Measurements from ENCODE around the gene ALG9.

DNA sequence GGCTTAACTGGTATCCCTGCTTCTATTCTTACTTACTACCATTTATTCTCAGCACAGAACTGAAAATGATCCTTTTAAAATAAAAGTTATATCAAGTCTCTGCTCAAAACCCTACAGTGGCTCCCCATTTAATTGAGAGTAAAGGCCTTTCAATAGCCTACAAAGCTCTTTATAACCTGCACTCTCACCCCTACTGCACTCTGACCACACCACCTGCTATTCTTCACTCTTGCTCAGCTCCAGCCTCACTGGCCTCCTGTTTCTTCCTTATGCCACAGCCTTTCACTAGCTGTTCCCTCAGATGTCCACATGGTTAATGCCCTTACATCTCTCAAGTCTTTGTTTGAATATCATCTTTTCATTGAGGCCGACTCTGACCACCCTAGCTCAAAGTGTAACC, 64.3 kb downstream of the ALG9 start:
- TF ChIP-seq POLR2A (IDR thresholded peaks at IDR 0.05; ENCODE audit: low read depth) (no peak), POLR2AphosphoS5 (IDR thresholded peaks at IDR 0.05) (no peak), EP300 (IDR thresholded peaks at IDR 0.05) (no peak)
- TF ChIP-seq, protein P1, sequence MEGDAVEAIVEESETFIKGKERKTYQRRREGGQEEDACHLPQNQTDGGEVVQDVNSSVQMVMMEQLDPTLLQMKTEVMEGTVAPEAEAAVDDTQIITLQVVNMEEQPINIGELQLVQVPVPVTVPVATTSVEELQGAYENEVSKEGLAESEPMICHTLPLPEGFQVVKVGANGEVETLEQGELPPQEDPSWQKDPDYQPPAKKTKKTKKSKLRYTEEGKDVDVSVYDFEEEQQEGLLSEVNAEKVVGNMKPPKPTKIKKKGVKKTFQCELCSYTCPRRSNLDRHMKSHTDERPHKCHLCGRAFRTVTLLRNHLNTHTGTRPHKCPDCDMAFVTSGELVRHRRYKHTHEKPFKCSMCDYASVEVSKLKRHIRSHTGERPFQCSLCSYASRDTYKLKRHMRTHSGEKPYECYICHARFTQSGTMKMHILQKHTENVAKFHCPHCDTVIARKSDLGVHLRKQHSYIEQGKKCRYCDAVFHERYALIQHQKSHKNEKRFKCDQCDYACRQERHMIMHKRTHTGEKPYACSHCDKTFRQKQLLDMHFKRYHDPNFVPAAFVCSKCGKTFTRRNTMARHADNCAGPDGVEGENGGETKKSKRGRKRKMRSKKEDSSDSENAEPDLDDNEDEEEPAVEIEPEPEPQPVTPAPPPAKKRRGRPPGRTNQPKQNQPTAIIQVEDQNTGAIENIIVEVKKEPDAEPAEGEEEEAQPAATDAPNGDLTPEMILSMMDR (IDR thresholded peaks at IDR 0.05): no peak

Data from esophagus muscularis mucosa (tissue), 4 donors.